B cell (primary cell): Measurements from ENCODE around the gene AZU1. TPM values are rescaled to one million over a fixed set of nuclear protein-coding genes. Genes with fewer than 3 reads are reported as not detected.

Source experiments
- ATAC-seq: fragments of 200-7000 bp; cut with Tn5 transposase; one replicate; pipeline ENCODE4 v1.10.0; 2021; ENCODE audit warnings: low read depth, mild to moderate bottlenecking, moderate number of reproducible peaks, moderate library complexity
- CTCF ChIA-PET: fragments of 350-600 bp; sonication (Branson Sonifier 250); formaldehyde crosslinking; loops from one replicate; lab custom pipeline; 2021; ENCODE audit warnings: antibody characterized with exemption, inconsistent platforms; lab: Charles Lee
- POLR2A ChIA-PET: fragments of 350-600 bp; sonication (Branson Sonifier 250); formaldehyde crosslinking; loops from one replicate; lab custom pipeline; 2021; ENCODE audit warnings: antibody characterized with exemption; lab: Charles Lee
- DNase-seq: peaks from one replicate; pipeline ENCODE4 v3.0.0; 2013
- H2AFZ ChIP-seq: 2 replicates; pipeline ENCODE4 v1.6.1; 2012; ENCODE audit warnings: mild to moderate bottlenecking, low read depth, low read length; ENCODE audit not compliant: insufficient read depth, poor library complexity, severe bottlenecking
- H3K27ac ChIP-seq, 2 donors: 1 replicate in 1 of 2; 2 replicates in 1 of 2; pipeline ENCODE4 v1.5.1; 2012 to 2013; ENCODE audit warnings: low read length in 2 of 2, mild to moderate bottlenecking in 2 of 2, moderate library complexity in 1 of 2
- H3K27me3 ChIP-seq, 4 experiments: fragments of 200-600 bp in 1 of 4; sonication (generic) in 1 of 4; replicated peaks in 1 of 4; 1 replicate in 2 of 4; 2 replicates in 2 of 4; pipeline versions ENCODE4 v1.6.1 to v1.7.0; 2013 to 2016; ENCODE audit warnings: low read length in 3 of 4, mild to moderate bottlenecking in 2 of 4, mixed read lengths in 1 of 4, moderate library complexity in 1 of 4; ENCODE audit not compliant: insufficient read depth in 4 of 4, control insufficient read depth in 3 of 4; ENCODE audit errors: control extremely low read depth in 1 of 4
- H3K36me3 ChIP-seq, 2 experiments: replicated peaks in 1 of 2; 1 replicate in 1 of 2; 2 replicates in 1 of 2; pipeline versions ENCODE4 v1.6.1 to v1.7.1; 2013; ENCODE audit warnings: low read length in 1 of 2; ENCODE audit not compliant: insufficient read depth in 2 of 2, control insufficient read depth in 1 of 2; ENCODE audit errors: control extremely low read depth in 1 of 2, extremely low read depth in 1 of 2
- H3K4me1 ChIP-seq, 2 donors: fragments of 200-600 bp in 1 of 2; sonication (generic) in 1 of 2; 1 replicate in 1 of 2; 2 replicates in 1 of 2; pipeline versions ENCODE4 v1.5.1 to v1.6.1; 2013 to 2017; ENCODE audit warnings: low read length in 2 of 2; ENCODE audit not compliant: control insufficient read depth in 2 of 2, insufficient read depth in 2 of 2
- H3K4me2 ChIP-seq: replicated peaks from 2 replicates; pipeline ENCODE3; 2012; ENCODE audit warnings: mild to moderate bottlenecking, low read depth, low read length; ENCODE audit not compliant: poor library complexity, severe bottlenecking
- H3K4me3 ChIP-seq, 5 experiments: fragments of 200-600 bp in 1 of 5; sonication (generic) in 1 of 5; 1 replicate in 3 of 5; 2 replicates in 2 of 5; pipeline versions ENCODE4 v1.5.1 to v1.7.0; 2011 to 2016; ENCODE audit warnings: low read length in 4 of 5, mild to moderate bottlenecking in 4 of 5, low read depth in 2 of 5, control low read depth in 1 of 5, moderate library complexity in 1 of 5; ENCODE audit not compliant: insufficient read depth in 1 of 5; ENCODE audit errors: control extremely low read depth in 1 of 5, extremely low read depth in 1 of 5
- H3K79me2 ChIP-seq: fragments of 200-600 bp; sonication (generic); one replicate; pipeline ENCODE4 v1.6.0; 2016; ENCODE audit warnings: low read length; ENCODE audit not compliant: control insufficient read depth, insufficient read depth
- H3K9ac ChIP-seq: fragments of 200-600 bp; sonication (generic); 2 replicates; pipeline ENCODE4 v1.6.1; 2017; ENCODE audit warnings: mild to moderate bottlenecking, low read length, moderate library complexity
- H3K9me3 ChIP-seq, 3 donors: one replicate each; pipeline versions ENCODE4 v1.6.1 to v1.7.1; 2013; ENCODE audit warnings: low read length in 2 of 3; ENCODE audit not compliant: control insufficient read depth in 2 of 3, insufficient read depth in 1 of 3; ENCODE audit errors: control extremely low read depth in 1 of 3
- H4K20me1 ChIP-seq: 2 replicates; pipeline ENCODE4 v1.6.0; 2012; ENCODE audit warnings: mild to moderate bottlenecking, low read length; ENCODE audit not compliant: insufficient read depth, control insufficient read depth, poor library complexity, severe bottlenecking
- H3K27ac Mint-ChIP-seq: one replicate; pipeline ENCODE4 v1.8.0; 2021; ENCODE audit warnings: mixed read lengths
- H3K27me3 Mint-ChIP-seq: one replicate; pipeline ENCODE4 v1.8.0; 2021; ENCODE audit warnings: mixed read lengths
- H3K4me1 Mint-ChIP-seq: one replicate; pipeline ENCODE4 v1.8.0; 2021; ENCODE audit warnings: mixed read lengths
- H3K4me3 Mint-ChIP-seq: one replicate; pipeline ENCODE4 v1.8.0; 2021; ENCODE audit warnings: mixed read lengths
- H3K9me3 Mint-ChIP-seq: one replicate; pipeline ENCODE4 v1.8.0; 2022; ENCODE audit warnings: mixed read lengths; ENCODE audit not compliant: insufficient read depth
- CTCF ChIP-seq: fragments of 200-600 bp; IDR thresholded peaks from one replicate; pipeline ENCODE4 v1.8.0; 2022; ENCODE audit warnings: antibody characterized with exemption, mild to moderate bottlenecking
- EZH2 ChIP-seq: IDR thresholded peaks from 2 replicates; pipeline ENCODE4 v1.6.1; 2012; ENCODE audit warnings: borderline replicate concordance, low read depth, mild to moderate bottlenecking, moderate library complexity, low read length; ENCODE audit not compliant: insufficient read depth, poor library complexity, severe bottlenecking
- WGBS: methylation state at CpG from one replicate; pipeline ENCODE4 v1.1.5; 2013; ENCODE audit warnings: missing lambda C conversion rate; ENCODE audit not compliant: insufficient coverage; 5-methylcytosine and 5-hydroxymethylcytosine counted together
- intact Hi-C: fragments of 100-400 bp; cut with micrococcal nuclease; formaldehyde crosslinking; loops from one replicate; pipeline ENCODE4 v1.10.0; 2022
- polyA plus RNA-seq: library from polyadenylated mRNA; depleted of rRNA; stranded (reverse); fragments of >200 nt; gene quantifications from 2 replicates; pipeline ENCODE4 v1.2.3, GENCODE V29; 2012
- total RNA-seq, 2 donors: library from RNA; stranded (reverse); fragments of 120-200 nt in 1 of 2; gene quantifications; 1 replicate in 1 of 2; 2 replicates in 1 of 2; pipeline versions ENCODE4 v1.2.3 to v1.2.4, GENCODE V29; 2013 to 2022

Gene AZU1
- total and polyA plus RNA-seq, 2 donors (not counting 1 experiment from before 2014, with no cell fraction given): 0.13 to 0.44 TPM

DNA sequence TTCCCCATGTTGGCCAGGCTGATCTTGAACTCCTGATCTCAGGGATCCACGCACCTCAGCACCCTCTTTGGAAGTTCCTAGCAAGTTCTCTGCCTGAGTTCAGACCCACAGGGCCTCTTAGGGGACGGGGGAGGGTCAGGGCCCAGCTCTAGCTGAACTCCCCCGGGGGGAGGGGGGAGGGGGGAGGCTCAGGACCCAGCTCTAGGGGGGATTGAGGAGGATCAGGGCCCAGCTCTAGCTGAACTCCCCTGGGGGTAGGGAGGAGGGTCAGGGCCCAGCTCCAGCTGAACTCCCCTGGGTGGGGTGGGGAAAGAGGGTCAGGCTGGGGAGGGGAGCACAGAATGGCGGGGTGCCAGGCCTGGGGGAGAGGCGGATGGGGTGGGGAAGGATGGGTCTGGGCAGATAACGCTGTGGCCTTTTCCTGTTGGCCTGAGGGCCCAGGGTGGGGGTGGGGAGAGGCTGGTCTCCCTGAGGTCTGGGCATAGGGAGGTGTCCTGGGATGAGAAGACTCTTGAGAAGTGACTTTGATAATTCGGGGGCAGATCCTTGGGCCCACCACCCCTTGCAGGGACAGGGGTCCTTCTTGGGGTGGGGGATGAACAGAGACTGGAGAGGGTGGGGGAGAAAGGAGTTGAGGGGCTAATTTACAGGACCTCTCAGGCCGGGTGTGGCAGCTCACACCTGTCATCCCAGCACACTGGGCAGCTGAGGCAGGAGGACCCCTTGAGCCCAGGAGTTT is 35.9 kb upstream of the AZU1 start:
- no peak overlapping the region for H2AFZ ChIP-seq
- peaks cover 10% of the 10 kb centered on the region for H3K79me2 ChIP-seq
- peaks cover 2% of the 10 kb centered on the region for H3K4me1 Mint-ChIP-seq
- no peaks in the 10 kb centered on the region for H3K36me3 ChIP-seq
- H3K27ac Mint-ChIP-seq: no peak overlapping the region
- no peaks in the 10 kb centered on the region for H3K9me3 ChIP-seq
- TF ChIP-seq EZH2 (no peak), CTCF (no peak)
- CTCF ChIA-PET: no interaction called here
- POLR2A ChIA-PET: no interaction called here
- WGBS: 89% methylated on average over 4 of the region's 8 CpGs
- H3K4me3 Mint-ChIP-seq: no peak overlapping the region
- intact Hi-C loops: no loop called here
- no peak overlapping the region for H3K4me3 ChIP-seq
- no peak for DNase-seq
- no peak for ATAC-seq
- H3K4me1 ChIP-seq: peaks cover 0 to 10% of the 10 kb centered on the region in 2 donors
- H3K4me2 ChIP-seq: no peak overlapping the region
- no peak overlapping the region for H3K9ac ChIP-seq
- H3K9me3 Mint-ChIP-seq: no peaks in the 10 kb centered on the region
- peaks cover 4% of the 10 kb centered on the region for H3K27me3 Mint-ChIP-seq
- no peaks in the 10 kb centered on the region for H4K20me1 ChIP-seq
- no peaks in the 10 kb centered on the region for H3K27me3 ChIP-seq
- H3K27ac ChIP-seq: no peak overlapping the region

- Mint-ChIP-seq H3K9me3 (no peaks in the 10 kb centered on the region), H3K27me3 (peaks cover 4% of the 10 kb centered on the region), H3K27ac (no peak overlapping the region), H3K4me1 (peaks cover 4% of the 10 kb centered on the region), H3K4me3 (no peak overlapping the region)
- Histone ChIP-seq H3K79me2 (peaks cover 10% of the 10 kb centered on the region), H3K4me2 (no peak overlapping the region), H3K36me3 (no peaks in the 10 kb centered on the region), H2AFZ (no peak overlapping the region), H3K27ac (no peak overlapping the region), H3K9me3 (no peaks in the 10 kb centered on the region), H3K4me1 (peaks cover 0 to 10% of the 10 kb centered on the region in 2 donors), H3K27me3 (no peaks in the 10 kb centered on the region), H3K4me3 (no peak overlapping the region), H4K20me1 (no peaks in the 10 kb centered on the region), H3K9ac (no peak overlapping the region)
- ChIA-PET CTCF (no interaction called here), POLR2A (interaction anchor here (0.6 kb wide), 1 partner anchor 64 kb away, joined by 4 read pairs; no protein-coding TSS in a partner anchor)
- TF ChIP-seq EZH2 (no peak), CTCF (no peak)
- WGBS: 90% methylated on average over 10 of the region's 16 CpGs
- intact Hi-C loops: no loop called here
- DNase-seq: no peak
- ATAC-seq: no peak
Measured at GRCh38 chr19:792306-792885, 35.2 kb upstream of the AZU1 start.
